ENCODE results near the gene CELA2A. TPM values are rescaled to one million over a fixed set of nuclear protein-coding genes. Genes with fewer than 3 reads are reported as not detected.
A peak's percentile ranks its signal among the peaks of the same experiment; 100 is the strongest.

CELA2A gene
- total RNA-seq, 2 experiments from 2014 or later, result not detected

- H3K27ac Mint-ChIP-seq, result no peak overlapping the region
- DNase-seq, result no peak
- H3K27me3 Mint-ChIP-seq, result no peaks in the 10 kb centered on the region
- H3K4me1 Mint-ChIP-seq (ENCODE audit: low read depth), result no peaks in the 10 kb centered on the region
- POLR2A ChIA-PET, result no interaction called here
- H3K9me3 Mint-ChIP-seq, result peaks cover 4% of the 10 kb centered on the region
- no peak overlapping the region for H3K4me3 Mint-ChIP-seq
- CTCF ChIA-PET, result no interaction called here
- intact Hi-C loops (cut with micrococcal nuclease), result no loop called here
- peaks cover 18% of the 10 kb centered on the region for H3K36me3 Mint-ChIP-seq
These were observed 37.4 kb downstream of the CELA2A start for GRCh38 chr1:15493869-15494390.

GRCh38 chr1:15500184-15501178 lies 43.9 kb downstream of the CELA2A start:
- H3K27ac Mint-ChIP-seq, result no peak overlapping the region
- no peak overlapping the region for H3K4me3 Mint-ChIP-seq
- intact Hi-C loops (cut with micrococcal nuclease), result loop anchor here (5.0 kb wide), 1 partner anchor 178 kb away; no protein-coding TSS in a partner anchor
- H3K27me3 Mint-ChIP-seq, result no peaks in the 10 kb centered on the region
- H3K36me3 Mint-ChIP-seq, result peaks cover 7% of the 10 kb centered on the region
- ChIA-PET CTCF (interaction anchor here (0.6 to 1.6 kb wide), 7 partner anchors 7 to 177 kb away, joined by 3 to 7 read pairs (median 3); no protein-coding TSS in a partner anchor), POLR2A (interaction anchor here (0.6 kb wide), 1 partner anchor 41 kb away, joined by 4 read pairs; no protein-coding TSS in a partner anchor)
- no peaks in the 10 kb centered on the region for H3K4me1 Mint-ChIP-seq (ENCODE audit: low read depth)
- peaks cover 4% of the 10 kb centered on the region for H3K9me3 Mint-ChIP-seq
- no peak for DNase-seq

GRCh38 chr1:15501208-15502032 lies 44.9 kb downstream of the CELA2A start:
- ChIA-PET CTCF (interaction anchor here (0.7 to 1.6 kb wide), 4 partner anchors 8 to 184 kb away, joined by 3 to 7 read pairs (median 5); no protein-coding TSS in a partner anchor), POLR2A (no interaction called here)
- H3K4me1 Mint-ChIP-seq (ENCODE audit: low read depth), result no peaks in the 10 kb centered on the region
- H3K27me3 Mint-ChIP-seq, result no peaks in the 10 kb centered on the region
- no peak overlapping the region for H3K27ac Mint-ChIP-seq
- intact Hi-C loops (cut with micrococcal nuclease), result loop anchor here (5.0 kb wide), 1 partner anchor 179 kb away; no protein-coding TSS in a partner anchor
- peaks cover 4% of the 10 kb centered on the region for H3K9me3 Mint-ChIP-seq
- H3K4me3 Mint-ChIP-seq, result no peak overlapping the region
- peak; percentile 73 for DNase-seq
- H3K36me3 Mint-ChIP-seq, result peaks cover 5% of the 10 kb centered on the region

DNA sequence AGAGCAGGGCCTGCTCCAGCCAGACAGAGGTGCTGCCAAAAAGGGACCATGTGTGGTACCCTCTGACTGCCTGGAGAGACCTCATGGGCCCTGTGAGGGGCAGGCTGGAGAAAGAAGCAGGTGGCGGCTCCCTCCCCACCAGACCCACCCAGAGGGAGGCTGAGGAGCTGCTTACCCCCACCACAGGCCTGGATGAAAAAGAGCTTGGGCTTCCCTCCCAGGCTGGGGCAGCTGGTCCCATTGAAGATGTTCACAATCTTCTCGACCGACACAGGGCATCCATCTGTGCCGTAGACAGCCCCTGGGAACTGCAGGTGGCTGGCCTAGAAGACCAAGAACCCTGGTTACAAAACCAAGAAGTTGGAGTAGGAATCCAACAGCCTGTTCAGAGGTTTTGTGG lies 47.9 kb downstream of the CELA2A start:
- ChIA-PET CTCF (no interaction called here), POLR2A (interaction anchor here (0.6 kb wide), 1 partner anchor 77 kb away, joined by 3 read pairs; no protein-coding TSS in a partner anchor)
- Mint-ChIP-seq H3K27me3 (no peaks in the 10 kb centered on the region), H3K4me1 (ENCODE audit: low read depth) (no peaks in the 10 kb centered on the region), H3K36me3 (no peaks in the 10 kb centered on the region), H3K9me3 (no peaks in the 10 kb centered on the region), H3K27ac (no peak overlapping the region), H3K4me3 (no peak overlapping the region)
- no peak for DNase-seq
- intact Hi-C loops (cut with micrococcal nuclease), result loop anchor here (5.0 kb wide), 1 partner anchor 182 kb away; no protein-coding TSS in a partner anchor

DNA sequence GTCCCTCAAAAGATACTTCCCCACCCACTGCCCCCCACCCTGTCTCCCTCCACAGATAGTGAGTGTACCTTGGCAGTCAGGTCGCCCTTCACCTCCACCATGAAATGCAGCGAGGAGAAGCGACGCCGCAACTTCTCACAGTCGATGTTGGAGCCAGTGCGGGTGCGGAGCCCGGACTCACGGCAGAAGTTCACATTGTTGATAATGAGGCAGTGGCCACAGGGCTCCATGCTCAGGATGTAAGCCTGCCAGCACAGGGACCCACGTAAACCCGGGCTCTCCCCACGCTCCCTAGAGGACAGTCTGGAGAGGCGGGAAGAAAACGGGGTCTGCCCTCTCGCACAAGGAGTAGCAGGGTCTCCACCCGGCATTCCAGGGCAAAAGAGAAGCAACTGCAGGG lies 50.3 kb downstream of the CELA2A start:
- CTCF ChIA-PET, result no interaction called here
- intact Hi-C loops (cut with micrococcal nuclease), result no loop called here

DNA sequence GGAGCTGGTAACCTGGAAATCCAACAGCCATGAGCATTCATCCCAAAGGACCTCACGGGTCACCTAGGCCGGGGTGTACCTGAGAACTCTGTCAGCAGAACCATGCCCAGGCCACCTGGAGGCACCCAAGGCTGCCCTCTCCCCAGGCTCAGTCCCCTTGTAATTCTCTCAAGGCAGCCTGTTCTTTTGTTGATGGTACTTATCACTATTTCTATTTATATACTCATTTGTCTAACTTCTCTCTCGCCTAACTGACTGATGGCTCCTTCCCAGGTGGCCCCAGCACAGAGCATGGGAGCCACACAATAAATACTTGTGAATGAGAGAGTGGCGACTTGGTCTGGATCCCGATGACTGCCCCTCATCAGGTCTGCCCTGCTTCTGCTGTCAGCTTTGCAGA lies 50.7 kb downstream of the CELA2A start:
- no peak overlapping the region for H3K4me3 Mint-ChIP-seq
- H3K9me3 Mint-ChIP-seq, result no peaks in the 10 kb centered on the region
- no peaks in the 10 kb centered on the region for H3K27me3 Mint-ChIP-seq
- POLR2A ChIA-PET, result no interaction called here
- intact Hi-C loops (cut with micrococcal nuclease), result no loop called here
- peaks cover 2% of the 10 kb centered on the region for H3K4me1 Mint-ChIP-seq (ENCODE audit: low read depth)
- CTCF ChIA-PET, result no interaction called here
- no peak for DNase-seq
- peaks cover 2% of the 10 kb centered on the region for H3K36me3 Mint-ChIP-seq
- H3K27ac Mint-ChIP-seq, result no peak overlapping the region

More for the DNA sequence above, 50.3 kb downstream of the CELA2A start:
- Mint-ChIP-seq H3K36me3 (no peaks in the 10 kb centered on the region), H3K27me3 (no peaks in the 10 kb centered on the region), H3K4me1 (ENCODE audit: low read depth) (peaks cover 2% of the 10 kb centered on the region), H3K4me3 (no peak overlapping the region), H3K9me3 (no peaks in the 10 kb centered on the region), H3K27ac (no peak overlapping the region)
- no peak for DNase-seq
- POLR2A ChIA-PET, result no interaction called here

GRCh38 chr1:15508700-15509487 lies 52.4 kb downstream of the CELA2A start:
- H3K27ac Mint-ChIP-seq, result no peak overlapping the region
- CTCF ChIA-PET, result no interaction called here
- no peaks in the 10 kb centered on the region for H3K9me3 Mint-ChIP-seq

GRCh38 chr1:15509586-15509985 lies 53.1 kb downstream of the CELA2A start:
- peaks cover 5% of the 10 kb centered on the region for H3K4me1 Mint-ChIP-seq (ENCODE audit: low read depth)
- ChIA-PET POLR2A (no interaction called here), CTCF (no interaction called here)
- H3K9me3 Mint-ChIP-seq, result no peaks in the 10 kb centered on the region
- intact Hi-C loops (cut with micrococcal nuclease), result no loop called here
- H3K4me3 Mint-ChIP-seq, result no peak overlapping the region
- H3K36me3 Mint-ChIP-seq, result peaks cover 4% of the 10 kb centered on the region
- no peak overlapping the region for H3K27ac Mint-ChIP-seq
- DNase-seq, result no peak
- no peaks in the 10 kb centered on the region for H3K27me3 Mint-ChIP-seq

More at GRCh38 chr1:15508700-15509487, 52.4 kb downstream of the CELA2A start:
- Mint-ChIP-seq H3K4me1 (ENCODE audit: low read depth) (peaks cover 2% of the 10 kb centered on the region), H3K27me3 (no peaks in the 10 kb centered on the region), H3K4me3 (no peak overlapping the region), H3K36me3 (peaks cover 4% of the 10 kb centered on the region)
- no peak for DNase-seq
- intact Hi-C loops (cut with micrococcal nuclease), result no loop called here
- POLR2A ChIA-PET, result no interaction called here

- ChIA-PET CTCF (no interaction called here), POLR2A (no interaction called here)
- no peak overlapping the region for H3K4me3 Mint-ChIP-seq
- no peaks in the 10 kb centered on the region for H3K9me3 Mint-ChIP-seq
- DNase-seq, result no peak
- H3K36me3 Mint-ChIP-seq, result peaks cover 10% of the 10 kb centered on the region
- H3K27ac Mint-ChIP-seq, result no peak overlapping the region
- no peaks in the 10 kb centered on the region for H3K27me3 Mint-ChIP-seq
- peaks cover 13% of the 10 kb centered on the region for H3K4me1 Mint-ChIP-seq (ENCODE audit: low read depth)
- intact Hi-C loops (cut with micrococcal nuclease), result no loop called here
These were observed 54.3 kb downstream of the CELA2A start for GRCh38 chr1:15510611-15511405.

DNA sequence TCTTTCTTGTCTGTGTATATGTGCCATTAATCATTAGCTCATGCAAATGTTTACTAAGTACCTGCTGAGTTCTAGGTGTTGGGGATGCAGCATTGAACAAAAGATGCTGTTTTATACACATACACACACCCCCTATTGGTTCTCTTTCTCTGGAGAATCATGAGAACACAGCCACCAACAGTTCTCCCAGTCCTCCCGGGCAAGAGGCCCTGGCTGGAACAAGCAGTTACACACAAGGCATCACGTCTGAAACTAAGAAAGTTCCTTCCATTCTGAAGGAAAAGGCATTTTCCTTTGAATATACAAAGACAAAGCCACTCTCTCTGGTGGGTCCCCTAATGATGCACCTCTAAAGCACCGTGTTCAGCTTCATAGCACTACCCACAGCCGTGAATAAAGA lies 56.7 kb downstream of the CELA2A start:
- ChIA-PET POLR2A (no interaction called here), CTCF (interaction anchor here (1.4 kb wide), 1 partner anchor 190 kb away, joined by 5 read pairs; no protein-coding TSS in a partner anchor)
- DNase-seq, result no peak
- intact Hi-C loops (cut with micrococcal nuclease), result no loop called here
- Mint-ChIP-seq H3K27me3 (no peaks in the 10 kb centered on the region), H3K4me1 (ENCODE audit: low read depth) (peaks cover 15% of the 10 kb centered on the region), H3K27ac (no peak overlapping the region), H3K36me3 (peaks cover 15% of the 10 kb centered on the region), H3K4me3 (no peak overlapping the region), H3K9me3 (no peaks in the 10 kb centered on the region)

GRCh38 chr1:15513919-15514318 lies 57.4 kb downstream of the CELA2A start:
- Mint-ChIP-seq H3K4me3 (no peak overlapping the region), H3K9me3 (no peaks in the 10 kb centered on the region), H3K27ac (no peak overlapping the region), H3K36me3 (peaks cover 15% of the 10 kb centered on the region), H3K27me3 (no peaks in the 10 kb centered on the region), H3K4me1 (ENCODE audit: low read depth) (peaks cover 15% of the 10 kb centered on the region)
- ChIA-PET POLR2A (no interaction called here), CTCF (interaction anchor here (1.4 kb wide), 1 partner anchor 191 kb away, joined by 5 read pairs; no protein-coding TSS in a partner anchor)
- intact Hi-C loops (cut with micrococcal nuclease), result no loop called here
- DNase-seq, result no peak

Data from activated CD4-positive, alpha-beta memory T cell treated with anti-CD3 and anti-CD28 coated beads for 36 hours (primary cell).